Measurements from ENCODE around the gene CPVL.

Gene CPVL

DNA sequence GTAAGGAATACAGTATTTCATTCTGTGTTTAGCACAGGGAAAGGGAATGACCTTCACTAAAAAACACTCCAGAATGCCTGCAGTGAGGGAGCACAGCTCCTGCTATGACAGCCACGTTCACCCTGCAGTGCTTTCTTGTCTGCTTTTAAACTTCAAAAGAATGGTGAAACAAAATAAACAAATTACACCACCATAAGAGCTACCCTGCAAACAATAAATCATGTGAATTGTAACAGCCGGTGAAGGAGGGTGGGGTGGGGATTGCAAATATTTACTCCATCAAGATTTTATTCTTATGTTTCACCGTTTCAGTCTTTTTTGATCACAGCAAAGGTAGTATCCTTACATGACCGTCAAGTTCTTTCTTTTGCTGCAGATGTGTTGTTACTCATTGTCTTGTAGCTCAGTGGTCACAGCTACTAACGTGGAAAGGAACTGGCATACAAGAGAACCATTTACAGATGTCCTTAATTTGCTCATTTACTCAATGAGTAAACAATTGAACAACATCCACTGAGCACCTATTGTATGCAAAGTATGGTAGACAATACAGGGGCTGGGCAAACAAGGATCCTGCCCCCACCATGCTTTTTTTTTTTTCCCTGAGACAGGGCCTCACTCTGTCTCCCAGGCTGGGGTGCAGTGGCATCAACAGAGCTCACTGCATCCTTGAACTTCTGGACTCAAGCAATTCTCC is 44.2 kb upstream of the CPVL start:
- TF ChIP-seq ZFX (IDR thresholded peaks at IDR 0.05; ENCODE audit: borderline replicate concordance) (no peak), CTCF (IDR thresholded peaks at IDR 0.05) (no peak)
- no peak overlapping the region for H3K27ac ChIP-seq

- H3K27ac ChIP-seq, result no peak overlapping the region
Measured at GRCh38 chr7:29189743-29190201, 43.4 kb upstream of the CPVL start.

GRCh38 chr7:29185613-29186012 is 39.3 kb upstream of the CPVL start:
- H3K27ac ChIP-seq, result no peak overlapping the region
- TF ChIP-seq ZFX (IDR thresholded peaks at IDR 0.05; ENCODE audit: borderline replicate concordance), result no peak
- no peak for TF ChIP-seq CTCF (IDR thresholded peaks at IDR 0.05)

More at GRCh38 chr7:29189743-29190201, 43.4 kb upstream of the CPVL start:
- TF ChIP-seq ZFX (IDR thresholded peaks at IDR 0.05; ENCODE audit: borderline replicate concordance) (no peak), CTCF (IDR thresholded peaks at IDR 0.05) (peak; percentile 98)

- H3K27ac ChIP-seq, result no peak overlapping the region
- TF ChIP-seq CTCF (IDR thresholded peaks at IDR 0.05) (no peak), ZFX (IDR thresholded peaks at IDR 0.05; ENCODE audit: borderline replicate concordance) (no peak)
Measured at GRCh38 chr7:29184599-29184998, 38.3 kb upstream of the CPVL start.

DNA sequence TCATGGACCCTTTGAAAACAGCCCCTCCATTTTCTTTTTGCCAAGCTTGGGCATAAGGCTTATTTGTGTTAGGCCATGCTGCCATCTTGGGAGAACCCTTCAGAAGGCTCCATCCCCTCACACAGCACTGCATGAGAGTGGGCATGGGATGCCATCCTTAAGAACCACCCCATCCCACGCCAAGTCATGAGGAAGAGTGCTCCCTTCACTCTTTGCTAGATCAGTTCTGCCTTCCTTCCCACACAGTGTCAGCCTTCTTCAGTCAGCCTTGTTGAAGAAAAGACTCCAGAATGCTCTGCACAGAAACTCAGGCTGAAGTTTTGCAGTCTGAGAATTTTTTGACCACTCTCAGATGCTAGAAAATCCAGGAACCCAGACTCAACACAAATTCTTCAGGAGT is 32.8 kb upstream of the CPVL start:
- no peak overlapping the region for H3K27ac ChIP-seq
- TF ChIP-seq CTCF (IDR thresholded peaks at IDR 0.05), result no peak
- no peak for TF ChIP-seq ZFX (IDR thresholded peaks at IDR 0.05; ENCODE audit: borderline replicate concordance)

DNA sequence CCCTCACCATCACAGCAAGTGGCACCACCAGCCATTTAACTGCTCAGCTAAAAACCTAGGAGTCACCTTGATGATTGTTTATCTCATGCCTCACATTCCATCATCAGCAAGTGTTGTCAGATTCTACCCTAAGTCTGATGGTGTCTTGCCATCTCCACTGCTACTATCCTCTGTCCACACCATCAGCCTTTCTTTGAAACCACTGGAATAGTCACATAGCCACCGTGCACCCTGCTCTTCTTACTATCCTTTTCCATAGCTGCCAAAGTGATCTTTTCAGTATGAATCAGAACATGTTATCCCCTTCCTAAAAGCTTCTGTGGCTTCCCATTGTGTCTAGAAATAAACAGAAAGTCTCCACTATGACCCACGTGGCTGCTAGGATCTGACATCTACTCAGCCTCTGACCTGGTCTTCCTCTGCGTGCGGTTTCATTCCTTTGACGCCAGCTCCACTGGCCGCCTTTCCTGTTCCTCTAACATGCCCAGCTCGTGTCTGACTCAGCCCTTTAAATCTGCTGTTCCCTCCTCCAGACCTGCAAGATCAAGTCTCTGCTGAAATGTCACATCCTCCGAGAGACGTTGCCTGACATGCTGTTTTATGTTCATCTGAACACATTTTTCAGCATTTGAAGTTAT is 31.7 kb upstream of the CPVL start:
- TF ChIP-seq CTCF (IDR thresholded peaks at IDR 0.05), result no peak
- TF ChIP-seq ZFX (IDR thresholded peaks at IDR 0.05; ENCODE audit: borderline replicate concordance), result no peak
- H3K27ac ChIP-seq, result no peak overlapping the region

DNA sequence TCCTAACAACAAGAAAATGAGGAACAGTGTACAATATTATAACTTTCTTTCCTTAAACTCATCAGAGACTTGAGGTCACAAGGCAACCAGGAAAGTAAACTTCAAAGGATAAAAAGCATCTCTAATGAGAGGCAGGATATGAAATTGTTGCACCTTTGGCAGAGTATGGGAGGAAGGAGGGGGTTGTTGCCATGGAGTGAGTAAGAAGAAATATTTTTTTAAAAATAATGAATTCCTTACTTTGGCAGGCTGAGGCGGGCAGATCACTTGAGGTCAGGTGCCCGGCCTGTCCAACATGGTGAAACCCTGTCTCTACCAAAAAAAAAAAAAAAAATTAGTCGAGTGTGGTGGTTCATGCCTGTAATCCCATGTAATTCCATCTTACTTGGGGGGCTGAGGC is 27.1 kb upstream of the CPVL start:
- TF ChIP-seq ZFX (IDR thresholded peaks at IDR 0.05; ENCODE audit: borderline replicate concordance), result no peak
- no peak for TF ChIP-seq CTCF (IDR thresholded peaks at IDR 0.05)
- H3K27ac ChIP-seq, result no peak overlapping the region
